Fibroblast of lung (primary cell): ENCODE results near the gene KATNBL1. TPM values are rescaled to one million over a fixed set of nuclear protein-coding genes. Genes with fewer than 3 reads are reported as not detected.

ENCODE experiments used
- DNase-seq, 2 donors: peaks; one replicate each; pipeline versions ENCODE4 v3.0.0 to v3.0.0-alpha.2; 2010; ENCODE audit warnings: low read depth in 2 of 2
- H2AFZ ChIP-seq: 2 replicates; pipeline ENCODE4 v1.5.1; 2012; ENCODE audit warnings: low read length, control low read depth, inconsistent platforms
- H3K27ac ChIP-seq: 2 replicates; pipeline ENCODE4 v1.5.1; 2011; ENCODE audit warnings: low read length, control low read depth; ENCODE audit not compliant: insufficient read depth
- H3K27me3 ChIP-seq: 2 replicates; pipeline ENCODE4 v1.5.1; 2011; ENCODE audit warnings: mild to moderate bottlenecking, low read length; ENCODE audit not compliant: control insufficient read depth, insufficient read depth
- H3K36me3 ChIP-seq: 2 replicates; pipeline ENCODE4 v1.5.1; 2011; ENCODE audit warnings: low read length; ENCODE audit not compliant: control insufficient read depth, insufficient read depth
- H3K4me1 ChIP-seq: 2 replicates; pipeline ENCODE4 v1.5.1; 2011; ENCODE audit warnings: low read length; ENCODE audit not compliant: control insufficient read depth, insufficient read depth; ENCODE audit errors: extremely low read depth
- H3K4me2 ChIP-seq: 2 replicates; pipeline ENCODE4 v1.5.1; 2011; ENCODE audit warnings: low read length, control low read depth; ENCODE audit not compliant: insufficient read depth; ENCODE audit errors: extremely low read depth
- H3K4me3 ChIP-seq, 4 experiments: fragments of 200-600 bp in 1 of 4; sonication (generic) in 1 of 4; replicated peaks in 1 of 4; 2 replicates each; pipeline ENCODE4 v1.5.1; 2011 to 2016; ENCODE audit warnings: low read length in 4 of 4, low read depth in 3 of 4, mild to moderate bottlenecking in 3 of 4, control low read depth in 2 of 4, inconsistent platforms in 1 of 4, mixed read lengths in 1 of 4; ENCODE audit not compliant: insufficient read depth in 1 of 4; ENCODE audit errors: control extremely low read depth in 1 of 4
- H3K79me2 ChIP-seq: 2 replicates; pipeline ENCODE4 v1.5.1; 2012; ENCODE audit warnings: mild to moderate bottlenecking, low read length, inconsistent platforms; ENCODE audit not compliant: control insufficient read depth, insufficient read depth
- H3K9ac ChIP-seq: 2 replicates; pipeline ENCODE4 v1.5.1; 2011; ENCODE audit warnings: mild to moderate bottlenecking, low read length, control low read depth; ENCODE audit not compliant: insufficient read depth
- H3K9me3 ChIP-seq: 2 replicates; pipeline ENCODE4 v1.5.1; 2012; ENCODE audit warnings: low read depth, low read length; ENCODE audit not compliant: control insufficient read depth, insufficient read depth
- H4K20me1 ChIP-seq: 2 replicates; pipeline ENCODE4 v1.5.1; 2011; ENCODE audit warnings: low read length; ENCODE audit not compliant: control insufficient read depth, insufficient read depth; ENCODE audit errors: extremely low read depth
- EZH2 ChIP-seq: IDR thresholded peaks from 2 replicates; pipeline ENCODE4 v1.5.1; 2012; ENCODE audit warnings: low read length, control low read depth, mild to moderate bottlenecking; ENCODE audit errors: missing control alignments
- polyA plus RNA-seq, 2 donors: library from polyadenylated mRNA; depleted of rRNA in 1 of 2; stranded (reverse) in 1 of 2; unstranded in 1 of 2; fragments of >200 nt; gene quantifications; 2 replicates each; pipeline ENCODE4 v1.2.1, GENCODE V29; 2011 to 2012; ENCODE audit warnings: missing spikeins in 1 of 2
- total RNA-seq: library from RNA; depleted of rRNA; stranded (reverse); fragments of >200 nt; gene quantifications from 2 replicates; pipeline ENCODE4 v1.2.1, GENCODE V29; 2014
- TF ChIP-seq, protein P1 (sequence below), 2 donors: IDR thresholded peaks in 1 of 2; conservative IDR thresholded peaks in 1 of 2; 1 replicate in 1 of 2; 2 replicates in 1 of 2; pipeline ENCODE4 v1.5.1; 2011 to 2012; ENCODE audit warnings: low read length in 2 of 2, control low read depth in 1 of 2, inconsistent platforms in 1 of 2, low read depth in 1 of 2, mild to moderate bottlenecking in 1 of 2

KATNBL1 gene
- total and polyA plus RNA-seq, 2 donors (not counting 1 experiment from before 2014, with no cell fraction given) = 26.4 to 35.0 TPM

DNA sequence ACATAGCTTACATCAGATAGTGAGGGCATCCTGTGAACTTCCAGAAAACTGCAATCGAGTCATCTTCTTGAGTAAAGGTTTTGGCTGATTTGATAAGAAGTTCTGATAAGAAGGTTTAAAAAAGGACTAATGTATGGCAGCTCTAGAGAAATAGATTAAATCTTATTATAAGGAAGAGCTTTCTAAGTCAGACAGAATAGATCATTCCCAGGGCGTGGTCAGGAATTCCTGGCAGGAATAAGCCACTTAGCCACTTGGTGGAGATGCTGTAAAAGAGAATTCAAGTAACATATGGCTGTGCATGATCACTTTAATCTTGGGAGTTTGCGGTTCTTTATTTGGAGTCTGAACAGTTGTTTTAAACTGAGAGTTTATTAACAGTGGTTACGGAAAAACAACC, 90.6 kb downstream of the KATNBL1 start:
- no peak overlapping the region for H3K27ac ChIP-seq
- peak; percentile 28 to 45 for DNase-seq
- H3K4me1 ChIP-seq = no peaks in the 10 kb centered on the region
- no peak overlapping the region for H3K9ac ChIP-seq
- no peak overlapping the region for H2AFZ ChIP-seq
- TF ChIP-seq, protein P1, sequence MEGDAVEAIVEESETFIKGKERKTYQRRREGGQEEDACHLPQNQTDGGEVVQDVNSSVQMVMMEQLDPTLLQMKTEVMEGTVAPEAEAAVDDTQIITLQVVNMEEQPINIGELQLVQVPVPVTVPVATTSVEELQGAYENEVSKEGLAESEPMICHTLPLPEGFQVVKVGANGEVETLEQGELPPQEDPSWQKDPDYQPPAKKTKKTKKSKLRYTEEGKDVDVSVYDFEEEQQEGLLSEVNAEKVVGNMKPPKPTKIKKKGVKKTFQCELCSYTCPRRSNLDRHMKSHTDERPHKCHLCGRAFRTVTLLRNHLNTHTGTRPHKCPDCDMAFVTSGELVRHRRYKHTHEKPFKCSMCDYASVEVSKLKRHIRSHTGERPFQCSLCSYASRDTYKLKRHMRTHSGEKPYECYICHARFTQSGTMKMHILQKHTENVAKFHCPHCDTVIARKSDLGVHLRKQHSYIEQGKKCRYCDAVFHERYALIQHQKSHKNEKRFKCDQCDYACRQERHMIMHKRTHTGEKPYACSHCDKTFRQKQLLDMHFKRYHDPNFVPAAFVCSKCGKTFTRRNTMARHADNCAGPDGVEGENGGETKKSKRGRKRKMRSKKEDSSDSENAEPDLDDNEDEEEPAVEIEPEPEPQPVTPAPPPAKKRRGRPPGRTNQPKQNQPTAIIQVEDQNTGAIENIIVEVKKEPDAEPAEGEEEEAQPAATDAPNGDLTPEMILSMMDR (conservative IDR thresholded peaks at IDR 0.05 in 1 of 2, IDR thresholded peaks at IDR 0.05 in 1 of 2; ENCODE audit: low read depth in 1 of 2, low read length in 2 of 2) = no peak
- no peak for TF ChIP-seq EZH2
- no peaks in the 10 kb centered on the region for H4K20me1 ChIP-seq
- H3K9me3 ChIP-seq = no peaks in the 10 kb centered on the region
- H3K79me2 ChIP-seq = no peaks in the 10 kb centered on the region
- H3K4me3 ChIP-seq = no peak overlapping the region
- no peaks in the 10 kb centered on the region for H3K36me3 ChIP-seq
- H3K4me2 ChIP-seq = no peak overlapping the region
- H3K27me3 ChIP-seq = no peaks in the 10 kb centered on the region

DNA sequence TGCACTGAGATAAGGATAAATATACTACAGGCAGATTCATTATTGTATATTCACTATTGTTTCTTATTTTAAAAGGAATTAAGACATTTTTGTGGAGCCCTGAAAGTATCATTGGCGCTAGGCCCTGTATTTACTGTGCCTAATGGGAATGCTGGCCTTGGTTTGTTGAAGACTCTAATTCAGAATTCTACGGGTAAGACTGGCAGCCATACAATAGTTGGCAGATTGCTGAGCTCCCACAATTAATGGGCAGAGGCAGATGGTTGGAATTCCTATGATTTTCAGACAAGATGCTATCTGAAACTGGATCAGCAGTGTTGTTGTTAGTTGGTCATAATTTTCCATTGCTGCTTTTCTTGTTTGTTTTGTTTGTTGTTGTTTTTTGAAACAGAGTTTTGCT, 93.3 kb downstream of the KATNBL1 start:
- no peak overlapping the region for H3K4me2 ChIP-seq
- H3K36me3 ChIP-seq = no peaks in the 10 kb centered on the region
- H4K20me1 ChIP-seq = no peaks in the 10 kb centered on the region
- H3K9me3 ChIP-seq = no peaks in the 10 kb centered on the region
- DNase-seq = peak in 1 of 2 donors; percentile 27
- H3K79me2 ChIP-seq = no peaks in the 10 kb centered on the region
- no peaks in the 10 kb centered on the region for H3K4me1 ChIP-seq
- no peak overlapping the region for H3K9ac ChIP-seq
- no peak overlapping the region for H3K27ac ChIP-seq
- no peaks in the 10 kb centered on the region for H3K27me3 ChIP-seq
- no peak overlapping the region for H3K4me3 ChIP-seq
- TF ChIP-seq, protein P1 (conservative IDR thresholded peaks at IDR 0.05 in 1 of 2, IDR thresholded peaks at IDR 0.05 in 1 of 2; ENCODE audit: low read depth in 1 of 2, low read length in 2 of 2) = no peak
- no peak for TF ChIP-seq EZH2
- H2AFZ ChIP-seq = no peak overlapping the region

DNA sequence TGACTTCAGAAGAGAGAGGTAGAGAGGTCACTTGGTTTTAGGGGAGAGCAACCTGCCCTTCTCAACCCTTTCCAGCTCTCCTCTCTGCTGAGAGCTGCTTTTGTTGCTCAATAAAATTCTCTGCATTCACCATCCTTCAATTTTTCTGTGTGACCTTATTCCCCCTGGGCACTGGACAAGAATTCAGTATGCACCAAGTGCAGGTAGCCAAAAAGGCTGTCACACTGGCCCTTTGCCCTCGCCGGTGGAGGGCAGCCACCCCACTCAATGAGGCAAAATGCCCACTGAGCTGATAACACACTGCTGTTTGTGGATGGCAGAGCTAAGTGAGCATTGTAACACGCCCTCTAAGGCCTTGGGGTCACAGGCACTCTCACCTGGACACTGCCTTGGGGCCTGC, 95.2 kb downstream of the KATNBL1 start:
- Histone ChIP-seq H4K20me1 (no peaks in the 10 kb centered on the region), H3K4me1 (no peaks in the 10 kb centered on the region), H3K79me2 (no peaks in the 10 kb centered on the region), H3K36me3 (no peaks in the 10 kb centered on the region), H3K4me3 (no peak overlapping the region), H3K9me3 (no peaks in the 10 kb centered on the region), H3K27me3 (no peaks in the 10 kb centered on the region), H3K4me2 (no peak overlapping the region), H2AFZ (no peak overlapping the region), H3K27ac (no peak overlapping the region), H3K9ac (no peak overlapping the region)
- TF ChIP-seq EZH2 = no peak
- TF ChIP-seq, protein P1 (conservative IDR thresholded peaks at IDR 0.05 in 1 of 2, IDR thresholded peaks at IDR 0.05 in 1 of 2; ENCODE audit: low read depth in 1 of 2, low read length in 2 of 2) = no peak
- no peak for DNase-seq
